ENCODE measurements around the gene AGAP2.
A peak's percentile ranks its signal among the peaks of the same experiment; 100 is the strongest.

The AGAP2 gene

GRCh38 chr12:57767305-57767698, 28.8 kb upstream of the AGAP2 start:
- DNase-seq (ENCODE audit: low read depth), result no peak

GRCh38 chr12:57766464-57767304, 28.1 kb upstream of the AGAP2 start, which contains the start of gene CYP27B1:
TSS of gene CYP27B1 (minus strand) at chr12:57767078. CDS start at chr12:57767041, 37 bp downstream.
- no peak for DNase-seq (ENCODE audit: low read depth)

GRCh38 chr12:57765698-57766463, 27.3 kb upstream of the AGAP2 start:
- no peak for DNase-seq (ENCODE audit: low read depth)

GRCh38 chr12:57765003-57765697, 26.6 kb upstream of the AGAP2 start:
- DNase-seq (ENCODE audit: low read depth), result no peak

GRCh38 chr12:57764662-57765002, 26.1 kb upstream of the AGAP2 start:
- no peak for DNase-seq (ENCODE audit: low read depth)

GRCh38 chr12:57763881-57764661, 25.5 kb upstream of the AGAP2 start:
- DNase-seq (ENCODE audit: low read depth), result no peak

GRCh38 chr12:57762463-57762862, 23.9 kb upstream of the AGAP2 start:
- DNase-seq (ENCODE audit: low read depth), result no peak

GRCh38 chr12:57761391-57761998, 23.0 kb upstream of the AGAP2 start:
- DNase-seq (ENCODE audit: low read depth), result no peak

- DNase-seq (ENCODE audit: low read depth), result no peak
Measured at GRCh38 chr12:57760347-57760982, 21.9 kb upstream of the AGAP2 start.

- DNase-seq (ENCODE audit: low read depth), result no peak
Measured at GRCh38 chr12:57759360-57759980, 20.9 kb upstream of the AGAP2 start.

GRCh38 chr12:57758552-57759359, 20.2 kb upstream of the AGAP2 start:
- no peak for DNase-seq (ENCODE audit: low read depth)

- no peak for DNase-seq (ENCODE audit: low read depth)
Measured at GRCh38 chr12:57757771-57758170, 19.2 kb upstream of the AGAP2 start.

GRCh38 chr12:57756406-57757341, 18.1 kb upstream of the AGAP2 start:
- DNase-seq (ENCODE audit: low read depth), result peak; percentile 61

- DNase-seq (ENCODE audit: low read depth), result no peak
Measured at GRCh38 chr12:57755454-57756372, 17.2 kb upstream of the AGAP2 start.

GRCh38 chr12:57755194-57755453, 16.6 kb upstream of the AGAP2 start:
- no peak for DNase-seq (ENCODE audit: low read depth)

GRCh38 chr12:57754411-57755193, 16.1 kb upstream of the AGAP2 start, which contains the start of gene MARCHF9:
TSS of gene MARCHF9 (plus strand) at chr12:57755103. CDS start at chr12:57755529, 426 bp downstream.
- DNase-seq (ENCODE audit: low read depth), result peak; percentile 84

Data from stimulated activated CD4-positive, alpha-beta T cell treated with anti-CD3 and anti-CD28 coated beads, Interleukin-2, amount 100 ng/mL, for 4 hours (primary cell).